Activated T-helper 1 cell treated with Interleukin-2 at 50 U/mL for 16 hours (primary cell): ENCODE measurements around the gene PODN.

Experiments used
- DNase-seq: peaks from one replicate; pipeline ENCODE4 v3.0.0-alpha.2; 2020; ENCODE audit warnings: low read depth

The PODN gene

DNA sequence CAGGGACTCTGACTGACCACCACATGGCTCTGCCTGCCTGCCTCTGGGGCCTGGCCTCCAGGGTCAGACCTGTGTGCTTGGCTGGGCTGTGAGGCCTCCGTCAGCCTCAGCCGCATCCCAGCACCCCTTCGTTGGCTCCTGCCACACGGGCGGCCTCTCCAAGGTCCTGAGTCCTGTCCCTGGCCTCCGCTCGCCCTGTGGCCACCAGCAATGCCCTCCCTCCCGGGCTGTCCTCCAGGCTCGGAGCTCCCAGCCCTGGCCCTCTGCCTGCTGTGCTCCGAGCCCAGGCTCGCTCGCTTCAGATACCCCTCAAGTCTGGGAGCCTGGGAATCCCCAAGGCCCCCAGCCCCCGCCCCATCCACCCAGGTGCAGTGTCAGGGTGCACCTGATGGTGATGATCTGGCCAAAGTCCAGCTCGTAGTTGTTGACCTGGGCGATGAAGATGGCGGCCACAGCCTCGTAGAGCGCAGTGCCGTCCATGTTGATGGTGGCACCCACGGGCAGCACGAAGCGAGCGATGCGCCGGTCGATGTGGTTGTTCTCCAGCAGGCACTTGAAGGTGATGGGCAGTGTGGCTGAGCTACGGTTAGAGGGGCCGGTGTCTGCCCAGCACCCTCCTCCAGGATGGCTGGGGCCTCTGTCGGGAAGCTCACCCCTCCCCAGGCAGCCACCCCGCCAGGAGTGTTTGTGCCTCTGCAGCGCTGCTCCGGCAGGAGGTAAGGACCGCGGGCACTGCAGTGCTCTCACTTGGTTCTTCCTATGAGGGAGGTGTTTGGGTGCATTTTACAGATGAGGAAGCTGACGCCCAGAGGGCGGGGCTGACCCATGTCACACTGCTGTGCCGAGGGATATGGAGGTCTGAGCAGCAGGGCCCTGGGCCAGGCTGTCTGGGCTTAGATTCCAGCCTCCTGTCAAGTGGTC lies 28.5 kb downstream of the PODN start:
- DNase-seq = no peak

GRCh38 chr1:53091841-53092645 lies 30.0 kb downstream of the PODN start:
- DNase-seq = no peak

DNA sequence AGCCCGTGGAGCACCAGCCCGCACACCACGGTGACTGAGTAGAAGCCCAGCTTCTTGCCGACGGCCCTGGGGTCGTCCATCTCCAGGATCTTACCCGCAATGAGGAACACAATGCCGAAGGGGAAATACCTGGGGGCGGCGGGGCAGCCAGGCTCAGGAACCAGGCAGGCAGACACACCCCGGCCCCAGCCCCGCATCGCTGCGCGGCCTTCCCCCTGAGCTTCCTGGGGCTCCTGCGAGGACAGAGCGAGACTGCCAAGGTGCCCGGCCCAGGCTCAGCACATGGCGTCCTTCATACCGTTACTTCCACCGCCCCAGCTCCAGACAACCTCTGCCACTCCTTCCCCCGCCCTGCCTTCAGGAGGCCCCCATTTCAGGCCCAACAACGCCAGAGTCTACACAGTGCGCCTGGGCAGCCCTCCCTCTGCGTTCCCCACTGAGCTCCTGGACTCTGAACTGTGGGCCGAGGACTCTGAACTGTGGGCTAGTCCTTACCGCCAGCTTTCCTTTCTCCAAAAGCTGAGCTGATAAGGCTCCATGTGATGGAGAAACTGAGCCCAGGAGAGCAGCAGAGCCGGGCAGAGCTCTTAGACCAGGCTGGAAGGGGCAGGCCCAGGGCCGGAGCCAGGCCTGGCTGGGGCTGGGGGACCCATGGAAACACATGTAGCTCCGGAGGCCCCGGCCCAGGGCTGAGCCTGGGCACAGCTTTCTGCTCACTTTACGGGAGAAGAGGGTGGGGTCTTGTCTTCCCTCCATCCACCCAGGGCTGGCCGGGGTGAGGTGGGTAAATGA lies 30.8 kb downstream of the PODN start:
- DNase-seq = no peak

GRCh38 chr1:53093451-53093754 lies 31.4 kb downstream of the PODN start:
- no peak for DNase-seq

DNA sequence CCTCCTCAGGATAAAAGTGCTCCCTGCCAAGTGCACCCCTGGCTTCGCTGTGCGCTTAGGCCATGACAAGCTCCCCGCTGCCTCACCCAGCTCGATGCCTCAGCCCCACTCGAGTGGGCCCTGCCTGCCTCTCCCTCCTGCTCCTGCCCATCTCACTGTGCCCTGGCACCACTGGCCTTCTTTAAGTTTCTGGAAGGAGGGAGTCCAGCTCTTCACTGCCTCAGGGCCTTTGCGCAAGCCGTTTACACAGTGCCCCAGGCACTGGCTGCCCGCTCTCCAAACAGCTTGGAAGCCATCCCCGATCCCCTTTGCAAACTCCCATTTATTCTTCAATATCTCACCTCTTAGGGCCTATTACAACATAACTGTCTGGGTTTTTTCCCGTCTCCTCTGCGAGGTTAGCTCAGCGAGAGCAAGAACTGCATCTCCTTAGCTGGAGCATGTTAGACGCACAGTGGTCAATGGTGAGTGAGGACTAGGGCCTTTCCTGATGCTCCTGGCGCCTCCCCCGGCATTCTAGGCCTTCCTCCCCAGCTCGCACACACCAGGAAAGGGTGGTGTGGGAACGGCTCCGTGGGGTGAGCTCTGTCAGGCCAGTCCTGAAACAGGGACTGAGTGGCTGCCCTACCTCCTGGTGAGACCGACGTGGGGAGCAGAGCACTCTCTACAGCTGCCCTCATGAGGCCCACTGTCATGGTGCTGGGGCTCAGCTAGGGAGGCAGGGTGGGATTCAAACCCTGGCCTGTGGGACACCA lies 31.9 kb downstream of the PODN start:
- DNase-seq = no peak

DNA sequence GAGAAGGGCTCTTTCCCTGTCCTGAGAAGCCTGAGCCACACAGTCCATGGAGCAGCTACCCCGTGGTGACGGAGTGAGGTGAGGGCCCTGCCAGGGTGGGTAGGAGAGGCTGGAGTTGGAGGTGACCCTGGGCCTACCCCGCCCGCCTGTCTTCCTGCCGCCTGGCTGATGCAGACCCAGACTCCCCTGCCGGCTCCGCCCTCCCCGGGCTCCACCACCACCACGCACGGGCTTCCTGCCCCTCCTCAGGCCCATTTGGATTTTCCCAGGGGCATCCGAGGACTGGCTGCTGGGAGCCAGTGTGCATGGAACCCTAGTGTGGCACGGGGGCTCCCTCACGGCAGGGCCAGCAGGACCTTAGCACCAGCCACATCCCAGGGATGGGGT lies 32.5 kb downstream of the PODN start:
- no peak for DNase-seq

DNA sequence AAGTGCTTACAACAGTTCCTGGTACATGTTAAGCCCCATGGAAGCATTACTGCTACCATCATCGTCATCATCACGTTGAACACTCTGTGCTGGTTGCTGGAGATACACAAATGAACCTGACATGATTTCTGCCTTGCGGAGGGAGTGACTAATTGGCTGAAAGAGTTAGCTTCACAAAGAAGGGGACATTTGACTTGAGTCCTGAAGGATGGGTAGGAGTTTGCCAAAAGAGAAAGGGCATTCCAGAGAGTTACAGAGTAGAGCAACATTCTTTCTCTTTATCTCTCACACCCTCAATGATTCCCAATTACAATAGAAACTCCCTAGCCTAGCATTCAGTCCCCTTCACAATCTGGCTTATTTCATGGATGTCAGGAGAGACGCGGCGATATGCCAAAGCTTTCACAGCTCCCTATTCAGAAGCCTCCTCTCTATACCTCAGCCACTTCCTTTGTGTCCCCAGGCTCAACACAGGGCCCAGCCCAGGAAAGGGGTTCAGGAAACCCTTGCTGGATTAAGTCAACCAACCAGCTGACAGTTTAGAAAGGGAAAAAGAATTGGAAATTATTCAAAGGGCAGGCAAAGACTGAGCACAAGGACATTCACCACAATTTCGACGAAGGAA lies 42.4 kb downstream of the PODN start:
- DNase-seq = no peak

GRCh38 chr1:53107090-53107489 lies 45.1 kb downstream of the PODN start:
- no peak for DNase-seq

DNA sequence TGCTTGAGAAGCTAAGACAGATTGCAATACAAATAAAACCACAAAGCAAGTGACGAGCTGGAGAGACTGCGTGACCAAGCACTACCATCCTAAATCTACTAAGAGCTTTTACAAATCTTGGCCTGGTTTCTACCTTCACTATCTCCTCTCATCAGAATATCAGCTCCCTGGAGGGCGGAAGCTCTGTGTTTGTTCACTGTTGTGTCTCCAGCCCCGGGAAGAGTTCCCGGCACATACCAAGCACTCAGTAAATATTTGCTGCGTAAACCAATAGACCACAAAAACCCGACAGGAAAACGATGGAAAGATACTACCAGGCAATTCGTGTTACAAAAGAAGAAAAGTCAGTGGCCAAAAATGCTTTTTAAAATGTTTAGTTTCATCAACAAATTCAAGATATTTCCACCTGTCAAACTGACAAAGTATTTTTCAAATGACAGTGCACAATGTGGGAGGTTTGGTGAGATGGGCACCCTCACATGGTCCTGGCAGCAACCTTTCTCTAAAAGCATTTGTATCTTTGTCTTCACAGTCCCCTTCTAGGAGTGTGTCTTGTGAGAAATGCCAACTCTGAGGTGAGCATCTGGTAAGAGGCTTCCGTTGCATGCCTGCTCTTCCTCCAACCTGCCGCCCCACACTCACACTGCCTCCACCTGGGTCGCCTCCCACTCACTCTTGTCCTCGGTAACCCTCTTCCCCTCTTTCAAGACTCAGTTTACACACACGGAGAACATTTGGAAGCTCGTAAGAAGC lies 45.7 kb downstream of the PODN start:
- no peak for DNase-seq

- DNase-seq = no peak
Observed at GRCh38 chr1:53108646-53109580, 46.9 kb downstream of the PODN start.

- no peak for DNase-seq
Observed at GRCh38 chr1:53110370-53111072, 48.5 kb downstream of the PODN start.

GRCh38 chr1:53111073-53111556 lies 49.1 kb downstream of the PODN start:
- DNase-seq = no peak

GRCh38 chr1:53111693-53112092 lies 49.7 kb downstream of the PODN start:
- no peak for DNase-seq

GRCh38 chr1:53112271-53112774 lies 50.3 kb downstream of the PODN start:
- no peak for DNase-seq

GRCh38 chr1:53112861-53113260 lies 50.8 kb downstream of the PODN start:
- no peak for DNase-seq

DNA sequence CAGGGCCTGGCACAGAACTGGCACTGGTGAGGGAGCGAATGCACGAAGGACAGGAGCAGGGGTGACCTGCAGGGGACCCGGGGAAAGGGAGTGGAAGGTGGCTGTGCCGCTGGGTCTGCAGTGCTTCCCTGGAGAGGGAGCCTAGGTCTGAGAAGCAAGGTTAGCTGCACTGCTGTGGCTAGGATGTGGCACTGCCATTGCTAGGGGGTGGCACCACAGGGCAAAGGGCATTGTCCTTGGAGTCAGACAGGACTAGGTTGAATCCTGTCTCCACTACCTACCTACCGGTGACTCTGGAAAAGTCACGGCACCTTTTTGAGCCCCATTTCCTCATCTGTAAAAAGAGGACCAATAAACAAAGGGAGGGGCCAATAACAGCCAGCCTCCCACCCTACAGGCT lies 52.1 kb downstream of the PODN start:
- DNase-seq = no peak

DNA sequence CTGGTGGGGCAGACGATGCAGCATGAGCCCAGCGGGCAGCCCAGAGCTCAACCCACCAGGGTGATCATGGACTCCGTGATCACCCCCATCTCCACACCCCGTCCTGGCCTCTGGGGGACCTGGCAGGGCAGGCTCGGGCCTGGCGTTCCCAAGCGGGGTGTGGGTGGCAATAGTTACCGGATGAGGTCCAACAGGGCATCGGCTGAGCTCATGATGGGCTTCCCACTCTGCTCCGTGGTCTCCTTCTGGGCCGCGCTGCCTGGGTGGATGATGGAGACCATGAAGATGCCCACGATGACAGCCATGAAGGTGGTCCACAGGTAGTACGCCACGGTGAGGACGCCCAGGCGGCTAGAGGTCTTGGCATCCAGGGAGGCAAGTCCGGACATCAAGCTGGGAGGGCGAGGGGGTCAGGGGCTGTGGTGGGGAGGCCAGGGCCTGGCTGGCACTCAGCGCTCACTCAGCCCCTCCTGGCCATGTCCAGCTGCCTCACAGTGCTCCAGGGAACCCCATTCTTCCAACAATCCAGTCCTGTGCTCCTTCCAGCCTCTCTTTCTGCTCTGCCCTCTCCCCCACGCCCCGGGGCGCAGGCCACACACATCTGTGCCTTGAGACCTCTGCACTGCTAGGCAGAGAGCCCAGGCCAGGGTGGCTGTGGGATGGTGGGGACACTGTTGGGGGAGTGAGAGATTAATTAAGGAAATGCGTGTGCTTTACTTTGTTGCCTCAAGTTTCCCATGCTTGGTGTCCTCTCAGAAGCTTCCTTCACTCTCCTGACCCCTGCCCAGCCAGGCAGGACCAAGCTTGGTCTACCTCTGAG lies 52.8 kb downstream of the PODN start:
- DNase-seq = no peak
